ENCODE data around the gene SUN5. TPM values are rescaled to one million over a fixed set of nuclear protein-coding genes. Genes with fewer than 3 reads are reported as not detected.

The SUN5 gene
- total RNA-seq, 4 donors from 2014 or later = not detected

DNA sequence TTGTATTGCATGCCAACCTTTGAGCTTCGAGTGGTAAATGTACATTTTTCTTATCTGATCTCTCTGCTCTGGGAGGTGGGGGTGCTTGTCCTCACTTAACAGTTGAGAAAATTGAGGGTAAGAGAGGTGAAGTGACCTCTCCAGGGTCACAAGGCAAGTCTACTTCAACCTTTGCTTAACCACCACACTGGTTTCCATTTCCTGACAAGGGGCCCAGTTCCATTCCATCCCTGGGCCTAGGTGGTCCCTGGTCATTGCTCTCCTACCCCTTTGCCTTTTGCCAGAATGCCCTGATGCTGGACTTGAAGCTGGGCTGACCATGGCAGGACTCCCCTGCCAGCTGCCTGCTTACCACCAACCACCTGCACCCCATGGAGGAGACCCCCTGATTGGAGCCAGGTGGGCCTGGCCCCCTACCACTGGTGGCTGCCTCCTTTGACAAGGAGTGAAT is 39.5 kb upstream of the SUN5 start:
- no peaks in the 10 kb centered on the region for H3K9me3 ChIP-seq
- TF ChIP-seq EP300 (IDR thresholded peaks at IDR 0.05) = no peak
- TF ChIP-seq, protein P1, sequence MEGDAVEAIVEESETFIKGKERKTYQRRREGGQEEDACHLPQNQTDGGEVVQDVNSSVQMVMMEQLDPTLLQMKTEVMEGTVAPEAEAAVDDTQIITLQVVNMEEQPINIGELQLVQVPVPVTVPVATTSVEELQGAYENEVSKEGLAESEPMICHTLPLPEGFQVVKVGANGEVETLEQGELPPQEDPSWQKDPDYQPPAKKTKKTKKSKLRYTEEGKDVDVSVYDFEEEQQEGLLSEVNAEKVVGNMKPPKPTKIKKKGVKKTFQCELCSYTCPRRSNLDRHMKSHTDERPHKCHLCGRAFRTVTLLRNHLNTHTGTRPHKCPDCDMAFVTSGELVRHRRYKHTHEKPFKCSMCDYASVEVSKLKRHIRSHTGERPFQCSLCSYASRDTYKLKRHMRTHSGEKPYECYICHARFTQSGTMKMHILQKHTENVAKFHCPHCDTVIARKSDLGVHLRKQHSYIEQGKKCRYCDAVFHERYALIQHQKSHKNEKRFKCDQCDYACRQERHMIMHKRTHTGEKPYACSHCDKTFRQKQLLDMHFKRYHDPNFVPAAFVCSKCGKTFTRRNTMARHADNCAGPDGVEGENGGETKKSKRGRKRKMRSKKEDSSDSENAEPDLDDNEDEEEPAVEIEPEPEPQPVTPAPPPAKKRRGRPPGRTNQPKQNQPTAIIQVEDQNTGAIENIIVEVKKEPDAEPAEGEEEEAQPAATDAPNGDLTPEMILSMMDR (IDR thresholded peaks at IDR 0.05) = no peak
- WGBS = 50% methylated on average over 1 of the region's 1 CpG
- H3K4me3 ChIP-seq = no peak overlapping the region
- no peak overlapping the region for H3K27ac ChIP-seq
- H3K36me3 ChIP-seq = no peaks in the 10 kb centered on the region
- H3K4me1 ChIP-seq = no peaks in the 10 kb centered on the region
- DNase-seq (ENCODE audit: low spot score in 2 of 2) = no peak
- peaks cover under 1% of the 10 kb centered on the region for H3K27me3 ChIP-seq

DNA sequence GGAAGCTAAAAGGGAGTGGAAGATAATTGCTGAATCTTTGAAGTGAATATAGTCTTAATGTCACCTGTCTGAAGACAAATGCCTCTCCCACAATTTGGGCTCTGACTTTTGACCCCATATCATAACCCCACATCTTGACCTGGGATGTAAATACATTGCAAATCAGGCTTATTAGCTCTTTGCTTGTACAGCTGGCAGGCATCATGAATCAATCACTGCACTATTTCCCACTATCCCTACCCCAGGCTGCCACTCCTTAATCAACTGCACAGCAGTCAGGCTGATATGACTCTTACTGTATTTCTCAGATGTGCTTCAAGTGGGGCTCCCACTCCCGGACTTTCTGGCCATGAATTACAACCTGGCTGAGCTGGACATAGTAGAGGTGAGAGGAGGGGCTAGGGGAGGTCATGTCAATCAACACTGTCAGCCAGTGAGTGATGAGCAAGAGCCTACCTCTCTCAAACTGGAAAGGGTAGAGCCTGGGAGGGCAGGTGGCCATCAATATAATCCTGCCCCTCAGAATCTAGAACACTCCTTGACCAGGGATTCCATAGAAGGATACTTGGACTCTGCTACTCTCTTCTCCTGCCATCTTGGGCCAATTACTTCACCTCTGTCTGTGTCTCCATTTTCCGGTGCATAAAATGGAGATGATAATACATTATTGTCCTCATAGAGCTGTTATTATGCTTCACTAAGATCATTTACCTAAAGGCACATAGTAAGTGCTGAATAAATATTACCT is 38.9 kb upstream of the SUN5 start:
- H3K4me1 ChIP-seq = no peaks in the 10 kb centered on the region
- WGBS = 57% methylated on average over 2 of the region's 2 CpGs
- no peaks in the 10 kb centered on the region for H3K36me3 ChIP-seq
- no peak overlapping the region for H3K4me3 ChIP-seq
- no peak overlapping the region for H3K27ac ChIP-seq
- TF ChIP-seq POLR2A (IDR thresholded peaks at IDR 0.05) (no peak), EP300 (IDR thresholded peaks at IDR 0.05) (no peak), POLR2AphosphoS5 (IDR thresholded peaks at IDR 0.05) (no peak)
- TF ChIP-seq, protein P1 (IDR thresholded peaks at IDR 0.05) = no peak
- H3K9me3 ChIP-seq = no peaks in the 10 kb centered on the region
- DNase-seq (ENCODE audit: low spot score in 2 of 2) = no peak
- H3K27me3 ChIP-seq = peaks cover 4% of the 10 kb centered on the region

DNA sequence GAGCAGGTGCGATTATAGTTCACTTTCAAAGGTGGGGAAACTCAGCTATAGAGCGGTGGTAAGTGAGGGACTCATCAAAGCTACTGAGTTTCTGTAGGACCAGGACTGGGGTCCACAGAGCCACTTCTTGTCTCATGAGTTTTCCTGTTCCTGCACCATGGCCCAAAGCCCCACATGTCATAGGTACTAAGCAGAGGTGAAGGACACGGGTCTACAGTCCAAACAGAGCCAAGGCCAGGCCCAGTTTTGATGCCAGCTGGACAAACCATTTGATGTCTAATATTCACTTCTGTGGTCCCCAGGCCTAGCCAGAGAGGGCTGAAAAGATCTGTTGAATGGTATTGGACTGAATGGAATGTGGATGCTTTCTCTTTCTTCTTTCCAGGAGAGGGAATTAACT is 38.2 kb upstream of the SUN5 start:
- WGBS = 92% methylated on average over 3 of the region's 3 CpGs
- H3K27me3 ChIP-seq = peaks cover 4% of the 10 kb centered on the region
- no peaks in the 10 kb centered on the region for H3K9me3 ChIP-seq

DNA sequence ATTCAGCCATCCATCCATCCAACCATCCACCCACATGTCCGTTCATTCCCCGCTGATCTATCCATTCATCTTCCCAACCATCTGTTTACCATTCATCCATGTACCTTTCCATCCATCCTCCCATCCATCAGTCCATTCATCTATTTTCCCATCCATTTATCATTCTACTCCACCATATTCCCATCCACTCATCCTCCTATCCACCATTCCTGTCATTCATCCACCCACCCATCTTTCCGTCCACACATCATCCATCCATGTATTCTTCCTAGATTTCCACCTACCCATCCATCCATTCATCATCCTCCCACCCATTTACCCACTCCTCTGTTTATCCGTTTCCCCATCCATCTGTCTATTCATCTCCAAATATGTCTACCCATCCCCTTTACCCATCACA is 34.0 kb upstream of the SUN5 start:
- no peak overlapping the region for H3K4me3 ChIP-seq
- DNase-seq (ENCODE audit: low spot score in 2 of 2) = no peak
- H3K4me1 ChIP-seq = no peaks in the 10 kb centered on the region
- no peak overlapping the region for H3K27ac ChIP-seq
- H3K27me3 ChIP-seq = peaks cover 4% of the 10 kb centered on the region
- 92% methylated on average over 4 of the region's 4 CpGs for WGBS
- TF ChIP-seq, protein P1 (IDR thresholded peaks at IDR 0.05) = no peak
- TF ChIP-seq EP300 (IDR thresholded peaks at IDR 0.05) = no peak
- TF ChIP-seq POLR2A (IDR thresholded peaks at IDR 0.05) = no peak
- no peak for TF ChIP-seq POLR2AphosphoS5 (IDR thresholded peaks at IDR 0.05)
- no peaks in the 10 kb centered on the region for H3K9me3 ChIP-seq
- H3K36me3 ChIP-seq = no peaks in the 10 kb centered on the region

More for the DNA sequence above, 38.2 kb upstream of the SUN5 start:
- Histone ChIP-seq H3K4me3 (no peak overlapping the region), H3K4me1 (no peaks in the 10 kb centered on the region), H3K27ac (no peak overlapping the region), H3K36me3 (no peaks in the 10 kb centered on the region)
- no peak for DNase-seq (ENCODE audit: low spot score in 2 of 2)
- TF ChIP-seq, protein P1 (IDR thresholded peaks at IDR 0.05) = no peak
- TF ChIP-seq POLR2A (IDR thresholded peaks at IDR 0.05) = no peak
- no peak for TF ChIP-seq EP300 (IDR thresholded peaks at IDR 0.05)
- TF ChIP-seq POLR2AphosphoS5 (IDR thresholded peaks at IDR 0.05) = no peak

DNA sequence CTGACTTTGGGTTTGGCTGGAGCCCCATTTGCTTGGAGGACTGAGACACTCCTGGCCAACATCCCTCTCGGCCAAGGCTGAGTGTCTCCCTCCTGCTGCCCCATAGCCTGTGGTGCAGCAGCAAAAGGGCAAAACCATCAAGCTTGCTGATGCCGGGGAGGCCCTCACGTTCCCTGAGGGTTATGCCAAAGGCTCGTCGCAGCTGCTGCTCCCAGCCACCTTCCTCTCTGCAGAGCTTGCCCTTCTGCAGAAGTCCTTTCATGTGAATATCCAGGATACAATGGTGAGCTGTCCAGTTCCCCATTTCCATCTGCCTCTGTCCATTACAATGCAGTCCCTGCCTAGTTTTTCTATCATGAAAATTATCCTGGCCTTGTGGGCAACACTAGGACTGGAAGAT is 33.2 kb upstream of the SUN5 start:
- H3K36me3 ChIP-seq = no peaks in the 10 kb centered on the region
- WGBS = 65% methylated on average over 5 of the region's 5 CpGs
- H3K4me3 ChIP-seq = no peak overlapping the region
- TF ChIP-seq POLR2A (IDR thresholded peaks at IDR 0.05) (no peak), EP300 (IDR thresholded peaks at IDR 0.05) (no peak), POLR2AphosphoS5 (IDR thresholded peaks at IDR 0.05) (no peak)
- TF ChIP-seq, protein P1 (IDR thresholded peaks at IDR 0.05) = no peak
- peaks cover 4% of the 10 kb centered on the region for H3K27me3 ChIP-seq
- DNase-seq (ENCODE audit: low spot score in 2 of 2) = no peak
- no peaks in the 10 kb centered on the region for H3K4me1 ChIP-seq
- no peaks in the 10 kb centered on the region for H3K9me3 ChIP-seq
- no peak overlapping the region for H3K27ac ChIP-seq
